LNCaP clone FGC (cell line): ENCODE results near the gene HAT1.
A peak's percentile ranks its signal among the peaks of the same experiment; 100 is the strongest.

ENCODE experiments used
- DNase-seq: peaks from one replicate; pipeline ENCODE4 v3.0.0-alpha.2; 2011; ENCODE audit warnings: low read depth
- H3K4me3 ChIP-seq: 2 replicates; pipeline ENCODE4 v1.5.1; 2011; ENCODE audit warnings: mild to moderate bottlenecking, low read depth, low read length, control low read depth
- TF ChIP-seq, protein P1 (sequence below): IDR thresholded peaks from 2 replicates; pipeline ENCODE4 v1.5.1; 2012; ENCODE audit warnings: mild to moderate bottlenecking; ENCODE audit not compliant: control insufficient read depth, insufficient read depth; ENCODE audit errors: extremely low read depth

Gene HAT1

DNA sequence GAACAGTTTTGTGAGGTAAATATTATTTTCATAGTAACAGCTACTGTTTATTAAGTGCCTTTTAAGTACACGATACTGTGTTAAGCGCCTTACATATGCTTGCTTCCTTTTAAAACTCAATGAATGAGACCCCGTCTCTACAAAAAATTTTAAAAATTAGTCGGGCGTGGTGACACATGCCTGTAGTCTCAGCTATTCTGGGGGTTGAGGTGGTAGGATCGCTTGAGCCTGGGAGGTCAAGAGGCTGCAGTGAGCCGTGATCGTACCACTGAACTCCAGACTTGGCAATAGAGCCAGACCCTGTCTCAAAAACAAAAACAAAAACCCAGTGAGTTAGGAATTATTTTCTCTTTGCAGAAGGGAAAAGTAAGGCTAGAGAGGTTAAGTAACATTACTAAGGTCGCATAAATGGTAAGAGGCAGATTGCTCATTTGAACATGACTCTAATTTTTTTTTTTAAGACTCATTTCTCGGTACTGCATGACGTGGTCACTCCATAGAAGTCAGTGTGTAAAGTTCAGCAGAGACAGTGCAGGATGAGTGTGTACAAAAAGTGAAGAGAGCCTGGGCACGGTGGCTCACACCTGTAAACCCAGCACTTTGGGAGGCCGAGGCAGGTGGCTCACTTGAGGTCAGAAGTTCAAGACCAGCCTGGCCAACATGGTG is 78.6 kb downstream of the HAT1 start:
- TF ChIP-seq, protein P1, sequence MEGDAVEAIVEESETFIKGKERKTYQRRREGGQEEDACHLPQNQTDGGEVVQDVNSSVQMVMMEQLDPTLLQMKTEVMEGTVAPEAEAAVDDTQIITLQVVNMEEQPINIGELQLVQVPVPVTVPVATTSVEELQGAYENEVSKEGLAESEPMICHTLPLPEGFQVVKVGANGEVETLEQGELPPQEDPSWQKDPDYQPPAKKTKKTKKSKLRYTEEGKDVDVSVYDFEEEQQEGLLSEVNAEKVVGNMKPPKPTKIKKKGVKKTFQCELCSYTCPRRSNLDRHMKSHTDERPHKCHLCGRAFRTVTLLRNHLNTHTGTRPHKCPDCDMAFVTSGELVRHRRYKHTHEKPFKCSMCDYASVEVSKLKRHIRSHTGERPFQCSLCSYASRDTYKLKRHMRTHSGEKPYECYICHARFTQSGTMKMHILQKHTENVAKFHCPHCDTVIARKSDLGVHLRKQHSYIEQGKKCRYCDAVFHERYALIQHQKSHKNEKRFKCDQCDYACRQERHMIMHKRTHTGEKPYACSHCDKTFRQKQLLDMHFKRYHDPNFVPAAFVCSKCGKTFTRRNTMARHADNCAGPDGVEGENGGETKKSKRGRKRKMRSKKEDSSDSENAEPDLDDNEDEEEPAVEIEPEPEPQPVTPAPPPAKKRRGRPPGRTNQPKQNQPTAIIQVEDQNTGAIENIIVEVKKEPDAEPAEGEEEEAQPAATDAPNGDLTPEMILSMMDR, result no peak
- DNase-seq, result no peak
- H3K4me3 ChIP-seq, result peak overlapping the region; percentile 82

DNA sequence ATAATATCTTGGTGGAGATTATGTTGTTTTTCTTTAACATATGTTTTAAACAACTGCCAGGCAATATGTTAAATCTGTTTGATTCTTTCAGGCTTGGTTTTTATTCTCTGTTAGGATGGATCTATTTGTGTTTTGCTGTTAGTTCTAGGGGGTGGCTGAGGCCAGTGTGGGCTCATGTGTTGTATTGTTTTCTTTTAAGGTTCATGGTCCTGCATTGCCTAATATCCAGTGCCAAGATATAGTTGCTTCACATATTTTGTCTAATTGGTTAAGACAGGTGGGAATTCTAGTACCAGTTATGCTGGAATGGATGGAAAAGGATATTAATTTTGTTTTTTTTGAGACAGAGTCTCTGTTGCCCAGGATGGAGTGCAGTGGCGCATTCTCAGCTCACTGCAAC is 85.1 kb downstream of the HAT1 start:
- DNase-seq, result no peak
- TF ChIP-seq, protein P1, result no peak
- H3K4me3 ChIP-seq, result no peak overlapping the region

DNA sequence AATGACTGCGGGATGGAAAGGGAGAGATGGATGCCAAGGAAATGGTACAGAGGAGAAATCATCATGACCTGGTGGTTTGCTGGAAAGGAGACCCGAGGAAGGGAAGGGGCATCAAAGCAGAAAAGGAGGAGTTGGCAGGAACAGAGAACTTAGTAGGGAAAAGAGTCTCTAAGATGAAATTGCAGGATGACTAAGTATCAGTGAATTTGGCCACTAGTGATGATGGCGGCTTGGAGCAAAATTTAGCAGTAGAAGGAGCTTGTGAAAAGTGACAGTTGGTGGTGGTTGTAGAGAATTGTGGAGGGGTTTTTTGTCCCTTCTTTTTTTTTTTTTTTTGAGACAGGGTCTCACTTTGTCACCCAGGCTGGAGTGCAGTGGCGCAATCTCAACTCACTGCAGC is 87.6 kb downstream of the HAT1 start:
- no peak overlapping the region for H3K4me3 ChIP-seq
- no peak for DNase-seq
- TF ChIP-seq, protein P1, result no peak

DNA sequence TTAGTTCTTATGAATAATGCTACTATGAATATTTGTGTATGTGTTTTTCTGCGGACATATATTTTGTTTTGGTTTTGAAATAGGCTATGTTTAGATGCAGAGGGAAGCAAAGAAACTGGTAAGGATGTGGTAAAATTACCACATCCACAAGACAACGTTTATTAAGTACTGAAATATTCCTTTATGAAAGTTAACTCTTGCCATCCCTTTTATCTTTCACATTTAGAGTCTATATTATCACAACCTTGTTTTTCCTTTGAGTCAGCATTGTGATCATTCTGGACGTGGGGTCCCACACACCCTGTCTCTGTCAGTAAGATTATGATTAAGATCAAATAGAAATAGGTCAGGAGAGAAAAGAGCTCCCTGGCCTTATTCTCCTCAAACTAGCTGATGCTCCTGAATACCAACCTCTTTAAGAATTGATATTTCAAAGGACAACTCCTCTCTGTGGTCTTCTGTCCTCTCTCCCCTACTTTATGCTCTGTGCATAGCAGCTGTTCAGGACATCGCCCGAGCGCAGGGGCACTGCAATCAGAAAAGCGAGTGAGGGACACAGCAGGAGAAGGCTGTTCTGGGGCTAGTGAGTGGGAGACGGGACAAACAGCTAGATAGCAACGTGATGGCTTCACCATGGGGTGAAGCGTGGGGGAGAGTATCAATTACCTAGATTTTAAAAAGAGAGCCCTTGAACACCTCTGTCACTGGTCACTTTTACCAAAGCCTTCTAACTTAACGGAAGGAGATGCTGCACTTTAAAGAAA is 89.7 kb downstream of the HAT1 start:
- TF ChIP-seq, protein P1, result no peak
- no peak for DNase-seq
- H3K4me3 ChIP-seq, result no peak overlapping the region

DNA sequence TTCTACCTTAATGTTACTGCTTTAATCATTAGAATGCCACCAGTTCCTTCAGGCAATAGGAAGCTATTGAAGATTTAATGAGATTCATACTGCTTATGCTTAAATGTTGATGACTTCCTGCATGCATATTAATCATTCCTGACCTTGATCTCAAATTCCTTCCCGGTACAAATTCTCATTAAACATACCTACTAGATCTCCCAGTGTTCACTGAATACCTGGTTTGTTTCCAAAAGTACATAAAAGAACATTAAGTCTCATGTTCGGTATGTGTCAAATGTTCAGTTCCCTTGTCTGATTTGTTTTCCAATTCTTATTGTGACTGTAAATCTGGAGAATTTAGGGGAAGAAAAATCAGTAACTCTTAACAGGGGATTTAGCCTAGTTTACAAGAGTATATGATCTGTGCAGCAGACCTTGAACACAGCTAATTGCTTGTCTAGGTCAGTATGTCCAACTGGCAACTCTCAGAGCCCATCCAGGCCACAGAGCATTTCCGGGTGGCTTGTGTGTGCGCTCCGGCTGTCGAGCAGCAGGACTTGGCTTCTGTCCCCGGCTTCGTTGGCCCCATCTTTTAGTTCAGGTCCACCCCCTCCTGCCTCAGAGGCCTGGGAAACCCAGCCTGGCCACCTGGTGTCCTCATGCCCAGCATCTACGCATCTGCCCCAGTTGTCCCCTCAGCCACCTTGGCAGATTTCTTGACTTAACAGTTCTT is 90.6 kb downstream of the HAT1 start:
- H3K4me3 ChIP-seq, result no peak overlapping the region
- peak; percentile 11 for DNase-seq
- TF ChIP-seq, protein P1, result no peak

DNA sequence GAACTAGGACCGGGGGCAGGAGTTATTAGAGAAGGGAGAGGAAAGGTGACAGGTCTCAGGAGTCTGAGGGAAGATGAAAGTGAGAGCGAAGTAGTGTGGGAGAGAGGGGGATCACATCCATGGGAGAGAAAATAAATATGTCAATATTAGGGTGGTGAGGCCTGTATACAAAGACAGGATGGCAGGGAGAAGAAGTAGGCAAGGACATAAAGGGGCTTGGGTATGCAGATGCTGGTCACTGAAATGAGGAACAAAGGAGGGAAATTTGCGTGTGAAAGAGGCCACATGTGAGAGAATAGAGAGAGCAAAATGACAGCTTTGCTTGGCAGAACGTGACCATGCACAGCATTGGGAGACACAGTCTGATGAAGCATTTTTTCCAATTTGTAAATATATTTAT is 91.1 kb downstream of the HAT1 start:
- TF ChIP-seq, protein P1, result no peak
- no peak for DNase-seq
- H3K4me3 ChIP-seq, result no peak overlapping the region
